GM12892 (cell line): ENCODE results near the gene UMPS.

Source experiments
- POLR2A ChIP-seq: IDR thresholded peaks from 2 replicates; pipeline ENCODE4 v1.6.1; 2011; ENCODE audit warnings: low read depth, low read length, control low read depth
- POLR2AphosphoS5 ChIP-seq: IDR thresholded peaks from 2 replicates; pipeline ENCODE4 v1.6.1; 2011; ENCODE audit warnings: low read depth, low read length, control low read depth

DNA sequence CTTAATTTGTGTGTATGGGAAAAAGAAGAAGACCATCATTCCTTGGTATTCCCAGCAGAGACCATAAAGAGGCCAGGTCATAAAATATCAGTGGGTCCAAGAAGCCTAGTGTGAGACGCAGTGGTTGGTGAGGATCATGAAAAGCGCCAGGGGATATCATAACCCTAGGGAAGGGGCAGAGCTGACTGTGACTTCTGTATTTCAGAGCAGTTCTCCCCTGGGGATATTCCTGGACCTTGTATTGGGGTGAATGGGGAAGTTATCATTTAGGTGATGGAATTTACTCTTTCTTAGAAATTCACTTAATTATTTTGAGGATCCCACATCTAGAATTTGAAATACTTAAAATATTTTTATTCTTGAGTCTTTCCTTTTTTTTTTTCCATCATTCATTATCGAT is 34.9 kb upstream of the UMPS start:
- TF ChIP-seq POLR2A (no peak), POLR2AphosphoS5 (no peak)
